ENCODE measurements around the gene CAMTA1.

The CAMTA1 gene

GRCh38 chr1:7729761-7730160 is 944.5 kb downstream of the CAMTA1 start:
- Histone ChIP-seq H3K27ac (ENCODE audit: low read depth, low read length, severe bottlenecking) (no peak overlapping the region), H3K4me3 (ENCODE audit: extremely low read depth, insufficient read depth, low read length, poor library complexity, severe bottlenecking) (no peak overlapping the region), H3K36me3 (ENCODE audit: control insufficient read depth, insufficient read depth, low read length) (peaks cover 7% of the 10 kb centered on the region), H3K4me1 (ENCODE audit: control insufficient read depth, insufficient read depth, low read length, poor library complexity, severe bottlenecking) (no peaks in the 10 kb centered on the region), H3K9me3 (ENCODE audit: control insufficient read depth, low read length) (no peaks in the 10 kb centered on the region)
- WGBS, 2 experiments (ENCODE audit: insufficient coverage in 2 of 2): 92 to 100% methylated on average over 4 to 5 of the region's 5 CpGs

- Histone ChIP-seq H3K36me3 (ENCODE audit: control insufficient read depth, insufficient read depth, low read length) (peaks cover 33% of the 10 kb centered on the region), H3K27ac (ENCODE audit: low read depth, low read length, severe bottlenecking) (no peak overlapping the region), H3K4me3 (ENCODE audit: extremely low read depth, insufficient read depth, low read length, poor library complexity, severe bottlenecking) (no peak overlapping the region), H3K9me3 (ENCODE audit: control insufficient read depth, low read length) (no peaks in the 10 kb centered on the region), H3K4me1 (ENCODE audit: control insufficient read depth, insufficient read depth, low read length, poor library complexity, severe bottlenecking) (no peaks in the 10 kb centered on the region)
- 89 to 95% methylated on average over 14 to 16 of the region's 19 CpGs for WGBS, 2 experiments (ENCODE audit: insufficient coverage in 2 of 2)
Observed at GRCh38 chr1:7732331-7732730, 947.1 kb downstream of the CAMTA1 start.

- WGBS, 2 experiments (ENCODE audit: insufficient coverage in 2 of 2): no CpG with 5 or more reads among the region's 2 CpGs
- Histone ChIP-seq H3K27ac (ENCODE audit: low read depth, low read length, severe bottlenecking) (no peak overlapping the region), H3K9me3 (ENCODE audit: control insufficient read depth, low read length) (no peaks in the 10 kb centered on the region), H3K4me3 (ENCODE audit: extremely low read depth, insufficient read depth, low read length, poor library complexity, severe bottlenecking) (no peak overlapping the region), H3K4me1 (ENCODE audit: control insufficient read depth, insufficient read depth, low read length, poor library complexity, severe bottlenecking) (no peaks in the 10 kb centered on the region), H3K36me3 (ENCODE audit: control insufficient read depth, insufficient read depth, low read length) (peaks cover 42% of the 10 kb centered on the region)
Observed at GRCh38 chr1:7733276-7733675, 948.0 kb downstream of the CAMTA1 start.

GRCh38 chr1:7738044-7738443 is 952.8 kb downstream of the CAMTA1 start:
- 97 to 98% methylated on average over 4 to 6 of the region's 6 CpGs for WGBS, 2 experiments (ENCODE audit: insufficient coverage in 2 of 2)
- Histone ChIP-seq H3K4me3 (ENCODE audit: extremely low read depth, insufficient read depth, low read length, poor library complexity, severe bottlenecking) (no peak overlapping the region), H3K9me3 (ENCODE audit: control insufficient read depth, low read length) (no peaks in the 10 kb centered on the region), H3K27ac (ENCODE audit: low read depth, low read length, severe bottlenecking) (no peak overlapping the region), H3K4me1 (ENCODE audit: control insufficient read depth, insufficient read depth, low read length, poor library complexity, severe bottlenecking) (no peaks in the 10 kb centered on the region), H3K36me3 (ENCODE audit: control insufficient read depth, insufficient read depth, low read length) (peaks cover 59% of the 10 kb centered on the region)

- Histone ChIP-seq H3K27ac (ENCODE audit: low read depth, low read length, severe bottlenecking) (no peak overlapping the region), H3K36me3 (ENCODE audit: control insufficient read depth, insufficient read depth, low read length) (peaks cover 57% of the 10 kb centered on the region)
Observed at GRCh38 chr1:7743346-7743745, 958.1 kb downstream of the CAMTA1 start.

GRCh38 chr1:7744882-7745281 is 959.6 kb downstream of the CAMTA1 start:
- WGBS, 2 experiments (ENCODE audit: insufficient coverage in 2 of 2): 96 to 98% methylated on average over 5 to 8 of the region's 9 CpGs

More at GRCh38 chr1:7743346-7743745, 958.1 kb downstream of the CAMTA1 start:
- Histone ChIP-seq H3K9me3 (ENCODE audit: control insufficient read depth, low read length) (no peaks in the 10 kb centered on the region), H3K4me3 (ENCODE audit: extremely low read depth, insufficient read depth, low read length, poor library complexity, severe bottlenecking) (no peak overlapping the region), H3K4me1 (ENCODE audit: control insufficient read depth, insufficient read depth, low read length, poor library complexity, severe bottlenecking) (no peaks in the 10 kb centered on the region)
- WGBS, 2 experiments (ENCODE audit: insufficient coverage in 2 of 2): 91 to 93% methylated on average over 5 to 6 of the region's 6 CpGs

GRCh38 chr1:7745783-7746182 is 960.5 kb downstream of the CAMTA1 start:
- H3K27ac ChIP-seq (ENCODE audit: low read depth, low read length, severe bottlenecking): no peak overlapping the region
- no peaks in the 10 kb centered on the region for H3K4me1 ChIP-seq (ENCODE audit: control insufficient read depth, insufficient read depth, low read length, poor library complexity, severe bottlenecking)
- no peak overlapping the region for H3K4me3 ChIP-seq (ENCODE audit: extremely low read depth, insufficient read depth, low read length, poor library complexity, severe bottlenecking)
- peaks cover 49% of the 10 kb centered on the region for H3K36me3 ChIP-seq (ENCODE audit: control insufficient read depth, insufficient read depth, low read length)
- no peaks in the 10 kb centered on the region for H3K9me3 ChIP-seq (ENCODE audit: control insufficient read depth, low read length)
- WGBS, 2 experiments (ENCODE audit: insufficient coverage in 2 of 2): 97 to 98% methylated on average over 5 to 7 of the region's 10 CpGs

More at GRCh38 chr1:7744882-7745281, 959.6 kb downstream of the CAMTA1 start:
- Histone ChIP-seq H3K27ac (ENCODE audit: low read depth, low read length, severe bottlenecking) (no peak overlapping the region), H3K36me3 (ENCODE audit: control insufficient read depth, insufficient read depth, low read length) (peaks cover 50% of the 10 kb centered on the region), H3K4me1 (ENCODE audit: control insufficient read depth, insufficient read depth, low read length, poor library complexity, severe bottlenecking) (no peaks in the 10 kb centered on the region), H3K4me3 (ENCODE audit: extremely low read depth, insufficient read depth, low read length, poor library complexity, severe bottlenecking) (no peak overlapping the region), H3K9me3 (ENCODE audit: control insufficient read depth, low read length) (no peaks in the 10 kb centered on the region)

- H3K9me3 ChIP-seq (ENCODE audit: control insufficient read depth, low read length): no peaks in the 10 kb centered on the region
- 100% methylated on average over 1 to 2 of the region's 5 CpGs for WGBS, 2 experiments (ENCODE audit: insufficient coverage in 2 of 2)
- no peaks in the 10 kb centered on the region for H3K4me1 ChIP-seq (ENCODE audit: control insufficient read depth, insufficient read depth, low read length, poor library complexity, severe bottlenecking)
- H3K27ac ChIP-seq (ENCODE audit: low read depth, low read length, severe bottlenecking): no peak overlapping the region
- H3K4me3 ChIP-seq (ENCODE audit: extremely low read depth, insufficient read depth, low read length, poor library complexity, severe bottlenecking): no peak overlapping the region
- peaks cover 49% of the 10 kb centered on the region for H3K36me3 ChIP-seq (ENCODE audit: control insufficient read depth, insufficient read depth, low read length)
Observed at GRCh38 chr1:7747605-7748004, 962.4 kb downstream of the CAMTA1 start.

- Histone ChIP-seq H3K36me3 (ENCODE audit: control insufficient read depth, insufficient read depth, low read length) (peaks cover 53% of the 10 kb centered on the region), H3K27ac (ENCODE audit: low read depth, low read length, severe bottlenecking) (no peak overlapping the region), H3K9me3 (ENCODE audit: control insufficient read depth, low read length) (no peaks in the 10 kb centered on the region), H3K4me1 (ENCODE audit: control insufficient read depth, insufficient read depth, low read length, poor library complexity, severe bottlenecking) (no peaks in the 10 kb centered on the region), H3K4me3 (ENCODE audit: extremely low read depth, insufficient read depth, low read length, poor library complexity, severe bottlenecking) (no peak overlapping the region)
- WGBS, 2 experiments (ENCODE audit: insufficient coverage in 2 of 2): 84 to 100% methylated on average over 2 to 4 of the region's 5 CpGs
Observed at GRCh38 chr1:7749126-7749525, 963.9 kb downstream of the CAMTA1 start.

GRCh38 chr1:7751174-7751573 is 965.9 kb downstream of the CAMTA1 start:
- Histone ChIP-seq H3K27ac (ENCODE audit: low read depth, low read length, severe bottlenecking) (no peak overlapping the region), H3K4me3 (ENCODE audit: extremely low read depth, insufficient read depth, low read length, poor library complexity, severe bottlenecking) (no peak overlapping the region)
- 93 to 95% methylated on average over 10 to 11 of the region's 11 CpGs for WGBS, 2 experiments (ENCODE audit: insufficient coverage in 2 of 2)

GRCh38 chr1:7752512-7753417 is 967.5 kb downstream of the CAMTA1 start:
- 31 to 33% methylated on average over 8 to 11 of the region's 18 CpGs for WGBS, 2 experiments (ENCODE audit: insufficient coverage in 2 of 2)
- Histone ChIP-seq H3K4me1 (ENCODE audit: control insufficient read depth, insufficient read depth, low read length, poor library complexity, severe bottlenecking) (no peaks in the 10 kb centered on the region), H3K4me3 (ENCODE audit: extremely low read depth, insufficient read depth, low read length, poor library complexity, severe bottlenecking) (no peak overlapping the region), H3K27ac (ENCODE audit: low read depth, low read length, severe bottlenecking) (no peak overlapping the region), H3K9me3 (ENCODE audit: control insufficient read depth, low read length) (no peaks in the 10 kb centered on the region), H3K36me3 (ENCODE audit: control insufficient read depth, insufficient read depth, low read length) (peaks cover 27% of the 10 kb centered on the region)

More at GRCh38 chr1:7751174-7751573, 965.9 kb downstream of the CAMTA1 start:
- H3K36me3 ChIP-seq (ENCODE audit: control insufficient read depth, insufficient read depth, low read length): peaks cover 34% of the 10 kb centered on the region
- H3K9me3 ChIP-seq (ENCODE audit: control insufficient read depth, low read length): no peaks in the 10 kb centered on the region
- H3K4me1 ChIP-seq (ENCODE audit: control insufficient read depth, insufficient read depth, low read length, poor library complexity, severe bottlenecking): no peaks in the 10 kb centered on the region
